Stimulated activated CD4-positive, alpha-beta T cell treated with anti-CD3 and anti-CD28 coated beads, Interleukin-4, amount 100 ng/mL, for 1 hour (primary cell): ENCODE data around the gene C6orf89.

Experiments used
- DNase-seq: peaks from one replicate; pipeline ENCODE4 v3.0.0-alpha.2; 2020

C6orf89 gene, protein sequence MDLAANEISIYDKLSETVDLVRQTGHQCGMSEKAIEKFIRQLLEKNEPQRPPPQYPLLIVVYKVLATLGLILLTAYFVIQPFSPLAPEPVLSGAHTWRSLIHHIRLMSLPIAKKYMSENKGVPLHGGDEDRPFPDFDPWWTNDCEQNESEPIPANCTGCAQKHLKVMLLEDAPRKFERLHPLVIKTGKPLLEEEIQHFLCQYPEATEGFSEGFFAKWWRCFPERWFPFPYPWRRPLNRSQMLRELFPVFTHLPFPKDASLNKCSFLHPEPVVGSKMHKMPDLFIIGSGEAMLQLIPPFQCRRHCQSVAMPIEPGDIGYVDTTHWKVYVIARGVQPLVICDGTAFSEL

DNA sequence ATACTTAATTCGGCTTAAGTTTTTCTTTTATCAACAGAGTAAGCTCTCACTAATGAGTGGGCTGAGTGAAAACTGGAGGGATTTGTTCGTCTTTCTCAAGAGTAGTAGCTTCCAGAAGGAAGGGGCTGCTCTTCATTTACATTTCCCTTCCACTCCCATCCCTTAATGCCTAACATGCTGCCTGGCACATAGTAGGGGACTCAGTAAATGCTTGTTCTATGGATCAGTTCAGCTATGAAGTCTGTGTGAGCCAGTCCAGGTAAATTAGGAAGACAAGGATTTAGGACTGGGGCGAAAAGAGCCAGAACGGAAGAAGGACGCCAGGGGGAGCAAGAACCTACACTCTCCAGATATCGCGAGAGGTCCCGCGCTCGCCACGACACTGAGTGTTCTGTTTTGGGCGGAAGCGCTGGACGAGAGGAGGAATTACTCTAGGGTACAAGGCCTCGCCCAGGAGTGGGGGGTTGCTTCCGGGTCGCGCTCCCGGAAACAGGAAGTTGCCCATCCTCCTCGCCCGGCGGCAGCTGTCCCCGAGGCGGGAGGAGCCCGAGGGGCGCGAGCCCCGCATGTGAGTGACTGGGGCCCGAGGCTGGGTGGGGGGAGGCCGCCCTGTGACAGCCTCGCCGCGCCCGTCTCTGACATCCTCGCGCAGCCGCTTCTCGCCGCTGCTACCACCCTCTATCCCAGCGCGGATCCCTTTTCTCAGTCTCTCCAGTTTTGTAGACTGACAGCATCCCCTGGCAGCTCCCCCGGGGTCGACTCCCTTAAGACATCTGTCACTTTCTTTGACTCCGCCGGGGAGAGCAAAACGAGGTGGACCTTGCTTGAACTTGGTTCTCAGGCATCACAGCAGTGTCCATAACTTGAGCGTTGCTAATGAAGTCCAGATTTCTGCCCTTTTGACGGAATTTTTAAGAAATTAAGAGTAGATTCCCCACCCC is at the start of gene C6orf89:
Gene C6orf89, plus strand, starts transcription at position 492 of the 941 bp plus-strand sequence. CDS start 13,493 bp downstream, outside the sequence.
- DNase-seq = peak; percentile 96

DNA sequence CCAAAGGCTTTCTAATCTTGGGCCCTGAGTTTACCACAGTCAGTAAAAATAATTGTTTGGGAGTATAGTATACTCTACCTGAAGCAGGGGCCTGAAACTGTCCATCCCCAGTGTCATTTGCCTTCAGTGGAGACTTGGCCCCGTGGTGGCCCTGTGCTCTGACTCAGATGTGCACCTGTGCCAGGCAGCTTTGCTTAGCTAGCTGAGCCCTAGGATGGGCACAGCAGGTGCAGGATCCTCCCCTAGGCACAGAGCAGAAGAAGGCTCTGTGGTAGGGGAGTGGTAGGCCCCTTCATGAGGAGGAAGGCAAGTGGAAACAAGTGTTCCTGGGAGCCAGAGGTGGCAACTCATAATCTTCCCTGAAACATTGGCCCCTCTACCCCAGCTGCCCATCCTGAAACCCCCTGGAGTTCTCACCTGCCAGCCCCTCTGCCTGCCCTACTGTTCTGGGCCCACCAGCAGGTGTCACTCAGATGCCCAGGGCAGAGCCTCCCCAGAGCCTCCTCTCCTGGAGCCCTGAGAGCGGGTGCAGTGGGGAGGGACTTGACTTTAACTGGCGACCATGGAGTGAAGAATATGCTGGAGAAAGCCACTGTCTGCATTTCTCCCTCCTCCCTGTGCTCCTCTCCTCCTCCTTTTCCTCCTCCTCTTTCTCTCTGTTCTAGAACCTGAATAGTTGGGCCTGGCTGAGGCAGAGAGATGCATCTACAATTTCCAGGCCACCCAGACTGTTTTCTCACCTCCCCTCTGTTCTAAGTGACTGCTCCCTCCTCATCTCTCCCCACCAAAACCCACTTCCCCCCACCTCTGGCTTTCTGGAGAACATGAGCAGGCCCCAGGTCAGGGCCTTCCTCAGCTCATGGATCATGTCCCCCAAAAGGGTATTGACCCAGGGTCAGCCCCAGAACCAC is 49.4 kb upstream of the C6orf89 start:
- DNase-seq = no peak

DNA sequence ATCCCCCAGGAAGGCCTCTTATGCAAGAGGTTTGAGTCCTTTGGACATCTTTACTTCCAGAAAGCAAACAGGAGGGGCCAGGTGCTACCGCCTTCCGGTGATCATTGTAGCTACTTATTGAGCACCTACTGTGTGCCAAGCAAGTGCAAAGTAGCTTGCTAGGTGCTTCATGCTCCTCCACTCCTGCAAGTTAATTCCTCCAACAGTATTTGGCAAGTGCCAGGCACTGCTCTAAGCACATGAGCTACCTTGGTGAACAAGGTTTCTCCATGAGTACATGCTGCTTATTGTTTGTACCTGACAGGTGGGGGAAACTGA is 48.8 kb upstream of the C6orf89 start:
- no peak for DNase-seq

DNA sequence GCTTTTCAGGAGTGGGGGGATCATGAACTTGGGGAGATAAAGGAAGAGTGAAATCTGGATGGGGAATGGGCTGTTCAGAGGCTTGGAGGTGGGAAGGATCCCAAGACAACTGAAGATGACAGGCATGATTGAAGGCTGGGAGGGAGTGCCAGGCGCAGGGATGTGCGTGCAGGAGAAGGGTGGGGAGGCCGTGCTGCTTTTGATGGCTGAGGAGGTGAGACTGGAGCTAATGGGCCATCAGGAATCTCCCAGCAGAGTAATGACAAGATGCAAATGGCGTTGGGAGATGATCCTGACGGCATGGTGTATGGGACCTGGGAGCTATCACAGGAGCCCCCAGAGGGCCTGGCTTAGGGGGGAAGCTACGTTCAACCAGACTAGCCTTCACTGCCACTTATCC is 48.1 kb upstream of the C6orf89 start:
- DNase-seq = no peak

DNA sequence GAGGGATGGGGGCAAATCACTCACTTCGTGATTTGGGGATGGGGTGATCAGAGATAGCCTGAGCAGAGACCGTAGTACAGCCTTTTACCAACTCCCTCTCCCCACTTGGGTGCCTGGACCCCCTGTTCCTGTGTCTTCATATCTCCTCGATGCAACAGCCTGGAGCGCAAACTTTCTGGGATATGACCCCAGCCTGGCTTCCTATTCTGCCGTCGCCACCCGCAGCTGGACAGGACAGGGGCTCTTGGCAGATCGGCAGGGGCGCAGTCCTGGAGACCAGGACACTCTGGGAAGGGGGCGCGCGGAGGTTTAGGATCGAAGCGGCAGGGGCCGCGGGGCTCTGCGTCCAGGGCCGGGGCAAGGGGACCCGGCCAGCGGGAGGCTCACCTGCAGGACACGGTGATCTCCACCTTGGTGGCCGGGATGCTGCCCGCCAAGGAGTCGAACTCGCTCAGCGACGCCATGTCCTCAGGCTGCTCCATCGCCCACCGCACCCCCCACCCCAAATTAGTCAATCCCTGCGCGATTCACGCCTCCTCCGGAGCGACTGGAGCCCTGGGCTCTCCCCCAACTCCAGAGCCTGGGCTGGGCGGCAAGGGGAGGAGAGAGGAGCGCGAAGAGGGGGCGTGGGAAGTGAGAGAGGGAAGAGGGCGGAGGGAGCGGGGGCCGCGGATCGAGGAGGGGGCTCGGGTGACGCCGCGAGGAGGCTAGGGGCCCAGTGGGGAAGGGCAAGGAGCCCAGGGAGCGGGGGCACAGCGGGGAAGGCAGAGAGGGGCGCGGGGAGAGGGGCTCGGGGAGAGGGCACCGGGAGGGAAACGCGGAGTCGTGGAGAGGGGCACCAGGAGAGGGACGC is 46.6 kb upstream of the C6orf89 start, which contains the start of gene CPNE5:
Gene CPNE5, minus strand, starts transcription at position 549 of the 853 bp plus-strand sequence. Its CDS starts 67 bp downstream, at position 482.
- peak; percentile 17 for DNase-seq

DNA sequence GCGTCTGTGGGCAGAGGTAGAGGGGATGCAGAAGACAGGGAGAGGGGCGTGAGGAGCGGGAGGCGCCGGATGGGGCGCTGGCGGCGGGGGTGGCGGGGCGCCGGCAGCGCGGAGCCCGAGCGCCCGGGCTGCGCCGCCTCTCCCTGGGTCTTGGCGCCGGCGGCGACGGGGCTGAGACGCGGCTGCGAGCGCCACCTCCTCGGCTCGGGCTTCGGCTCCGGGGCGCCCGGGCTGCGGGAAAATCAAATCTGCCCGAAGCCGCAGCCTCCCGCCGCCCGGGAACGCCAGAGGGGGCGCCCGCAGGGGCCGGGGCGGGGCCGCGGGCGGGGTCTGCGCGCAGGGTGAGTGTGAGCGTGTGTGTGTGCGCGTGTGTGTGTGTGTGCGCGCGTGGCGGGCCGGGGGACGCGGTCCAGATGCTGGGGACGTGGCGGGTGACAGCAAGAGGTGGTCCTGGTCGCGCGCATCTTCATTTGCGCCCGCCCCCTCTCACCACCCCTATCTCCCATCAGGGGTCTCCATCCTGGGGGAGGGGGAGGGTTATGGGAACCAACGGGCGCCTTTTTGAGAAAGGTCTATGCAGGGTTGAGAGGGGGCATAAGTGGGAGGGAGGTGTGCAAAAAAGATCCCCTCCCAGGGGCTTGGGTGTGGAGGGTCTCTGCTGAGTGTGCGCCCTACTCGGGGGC is 45.9 kb upstream of the C6orf89 start:
- DNase-seq = peak; percentile 52

DNA sequence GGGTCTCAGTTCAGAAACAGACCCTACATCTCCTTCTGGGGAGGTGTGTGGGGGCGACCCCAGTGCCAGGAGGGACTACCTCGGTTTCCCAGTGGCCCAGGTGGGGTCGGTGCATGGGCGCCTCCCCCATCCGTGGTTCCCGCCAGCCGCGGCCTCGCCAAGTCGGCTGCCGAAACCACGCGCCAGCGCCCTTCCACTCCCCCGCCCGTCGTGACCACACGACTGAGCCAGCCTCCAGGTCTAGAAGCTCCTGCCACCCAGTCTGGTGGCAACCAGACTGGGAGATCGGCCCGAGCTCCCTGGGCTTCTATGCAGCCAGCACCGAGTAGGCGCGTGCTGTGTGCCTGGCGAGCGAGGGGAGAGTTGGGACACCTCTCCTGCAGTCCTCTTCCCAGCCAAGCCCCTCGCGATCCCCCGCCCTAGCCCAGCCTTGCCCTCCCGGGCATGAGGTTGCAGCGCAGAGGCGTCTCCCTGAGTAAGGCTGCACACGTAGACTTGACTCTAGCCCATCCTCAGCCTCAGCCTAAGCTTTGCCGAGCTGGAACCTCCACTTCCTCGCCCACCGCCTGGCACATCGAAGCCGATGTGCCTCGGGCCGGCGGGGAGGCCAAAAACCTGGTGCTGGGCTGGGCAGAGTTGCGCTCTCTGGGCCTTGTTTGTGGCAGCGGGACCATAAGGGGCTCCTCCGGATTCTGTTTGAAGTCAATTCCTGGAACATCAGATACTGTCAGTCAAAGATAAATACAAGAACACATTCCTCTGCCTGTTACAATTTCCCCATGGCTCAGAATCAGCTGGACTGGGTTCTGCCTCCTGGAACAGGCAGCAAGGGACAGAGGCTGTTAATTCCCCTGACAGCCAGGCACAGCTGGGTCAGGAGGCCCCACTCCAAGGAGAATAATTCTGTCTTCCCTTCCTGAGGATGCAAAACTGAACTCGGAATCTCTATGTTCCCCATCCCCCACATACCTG is 45.0 kb upstream of the C6orf89 start:
- peak; percentile 25 for DNase-seq

DNA sequence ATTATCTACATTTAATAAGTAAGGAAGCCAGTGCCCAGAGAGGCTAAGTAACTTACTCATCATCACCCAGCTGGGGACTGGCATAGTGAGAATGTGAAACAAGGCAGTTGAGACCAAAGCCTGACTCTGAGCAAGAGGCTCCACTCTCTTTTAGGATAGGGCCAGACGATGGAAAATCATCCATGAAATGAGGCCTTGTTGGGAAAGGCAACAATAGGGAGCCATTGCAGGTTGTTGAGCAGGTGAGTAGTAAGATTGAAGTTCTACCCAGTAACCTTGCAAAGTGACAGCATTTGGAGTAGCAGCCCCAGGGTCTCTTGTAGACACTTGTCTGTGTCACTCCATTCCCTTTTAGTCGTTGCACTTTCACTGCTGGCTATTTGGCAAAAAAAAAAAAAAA is 44.0 kb upstream of the C6orf89 start:
- no peak for DNase-seq

DNA sequence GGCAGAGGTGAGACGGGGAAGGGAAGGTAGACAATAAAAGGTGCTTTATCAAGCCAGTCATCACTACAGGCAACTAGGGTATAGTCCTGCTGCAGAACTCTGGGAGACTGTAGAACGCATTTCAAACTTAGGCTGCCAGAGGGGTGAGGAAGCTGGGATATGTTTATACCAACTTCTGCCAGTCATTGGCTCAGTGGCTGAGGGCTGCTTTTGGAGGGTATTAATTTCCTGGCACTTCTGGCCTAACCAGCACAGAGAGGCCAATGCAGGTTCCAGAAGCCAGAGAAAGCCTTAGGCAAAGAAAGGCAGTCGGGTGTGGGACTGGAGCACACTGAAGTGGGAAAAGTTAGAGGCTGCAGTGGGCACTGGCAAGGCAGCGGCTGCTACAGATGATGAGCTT is 42.6 kb upstream of the C6orf89 start:
- no peak for DNase-seq

DNA sequence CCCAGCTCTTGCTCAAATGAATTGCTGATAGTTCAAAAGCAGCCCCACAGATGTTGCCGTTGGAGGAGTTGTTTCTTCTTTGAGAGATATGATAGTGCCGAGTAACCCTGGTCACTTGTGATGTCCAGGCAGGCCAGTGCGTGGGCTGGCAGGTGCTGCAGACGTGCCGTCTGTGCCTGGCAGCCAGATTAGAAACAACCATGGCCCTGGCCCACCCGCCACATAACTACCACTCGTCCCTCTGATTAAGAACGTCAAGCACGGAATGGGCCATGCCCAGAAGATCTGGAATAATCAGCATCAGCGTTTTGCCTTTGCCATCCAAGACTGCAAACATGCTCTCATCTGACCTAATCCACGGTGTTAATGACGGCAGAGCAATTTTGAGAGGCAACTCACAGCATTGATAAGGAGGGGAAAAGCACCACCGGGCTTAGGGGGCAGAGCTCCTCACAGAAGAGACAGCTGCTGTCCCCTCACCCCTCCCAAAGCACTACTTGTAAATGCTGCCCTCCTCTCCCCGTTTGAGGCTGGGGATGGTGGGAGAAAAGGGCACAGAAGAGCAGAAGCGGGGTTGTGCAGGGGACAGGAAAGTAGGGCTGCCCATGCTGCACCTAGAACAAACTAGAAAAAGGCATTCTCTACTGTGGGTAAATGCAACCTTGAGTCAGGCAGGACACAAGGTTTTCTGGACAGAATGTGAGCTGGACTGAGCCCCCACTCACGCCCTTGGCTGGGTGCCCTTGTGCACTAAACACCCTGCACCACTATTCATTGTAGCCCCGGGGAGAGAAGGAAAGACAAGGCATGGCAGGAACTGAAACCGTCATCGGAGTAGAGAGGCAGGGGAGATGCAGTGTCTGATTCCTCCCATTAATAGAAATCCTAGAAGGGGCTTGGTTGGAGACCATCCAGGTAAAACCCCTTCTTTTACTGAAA is 41.3 kb upstream of the C6orf89 start:
- no peak for DNase-seq

DNA sequence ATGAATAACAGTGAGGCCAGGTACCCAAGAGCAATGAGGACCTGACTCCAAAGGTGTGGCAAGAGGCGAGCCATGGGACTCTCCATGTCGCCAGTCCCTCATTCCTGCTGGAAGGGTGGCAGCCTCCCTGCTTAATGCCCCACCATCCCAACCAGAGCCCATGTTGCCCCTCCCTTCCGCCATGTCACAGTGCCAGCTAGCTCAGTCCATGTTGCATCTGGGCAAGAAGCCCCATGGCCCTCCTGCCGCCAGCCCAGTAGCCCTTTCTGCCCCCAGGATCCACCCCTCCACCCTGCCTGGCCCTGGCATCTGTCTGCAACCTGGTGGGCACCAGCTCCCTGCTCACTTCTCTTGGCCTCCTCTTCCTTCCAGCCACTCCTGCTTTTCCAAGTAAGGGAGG is 40.5 kb upstream of the C6orf89 start:
- no peak for DNase-seq

DNA sequence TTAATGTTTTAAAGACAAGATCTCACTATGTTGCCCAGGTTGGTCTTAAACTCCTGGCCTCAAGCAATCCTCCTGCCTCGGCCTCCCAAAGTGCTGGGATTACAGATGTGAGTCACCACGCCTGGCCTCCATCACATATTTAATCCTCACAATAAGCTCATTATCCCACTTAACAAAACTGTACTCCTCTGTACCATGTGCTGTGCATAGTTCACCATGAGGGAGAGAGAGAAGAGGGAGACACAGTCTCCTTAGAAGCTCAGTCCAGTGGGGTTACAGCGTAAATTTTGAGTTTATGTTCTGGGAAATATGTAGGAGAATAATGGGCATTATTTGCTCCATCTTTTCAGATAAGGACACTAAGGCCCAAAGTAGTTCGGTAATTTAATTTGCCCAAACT is 38.6 kb upstream of the C6orf89 start:
- no peak for DNase-seq

DNA sequence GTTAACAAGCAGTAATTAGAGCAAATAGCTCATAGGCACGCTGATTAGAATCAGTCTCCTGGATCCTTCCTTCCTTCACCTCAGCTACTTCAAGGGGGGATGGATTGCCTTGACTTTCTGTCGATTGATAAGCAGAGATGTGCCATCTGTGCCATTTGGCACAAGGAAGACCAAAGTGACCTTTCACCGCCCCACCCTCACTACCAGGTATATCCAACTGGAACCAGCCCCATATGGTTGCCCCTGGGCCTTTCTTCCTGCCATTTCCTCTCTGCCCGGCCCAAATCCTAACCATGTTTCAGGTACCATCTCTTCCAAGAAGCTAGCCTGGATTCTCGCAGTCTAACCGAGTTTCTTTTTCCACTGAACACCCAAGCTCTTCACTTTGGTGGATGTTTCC is 37.8 kb upstream of the C6orf89 start:
- no peak for DNase-seq

DNA sequence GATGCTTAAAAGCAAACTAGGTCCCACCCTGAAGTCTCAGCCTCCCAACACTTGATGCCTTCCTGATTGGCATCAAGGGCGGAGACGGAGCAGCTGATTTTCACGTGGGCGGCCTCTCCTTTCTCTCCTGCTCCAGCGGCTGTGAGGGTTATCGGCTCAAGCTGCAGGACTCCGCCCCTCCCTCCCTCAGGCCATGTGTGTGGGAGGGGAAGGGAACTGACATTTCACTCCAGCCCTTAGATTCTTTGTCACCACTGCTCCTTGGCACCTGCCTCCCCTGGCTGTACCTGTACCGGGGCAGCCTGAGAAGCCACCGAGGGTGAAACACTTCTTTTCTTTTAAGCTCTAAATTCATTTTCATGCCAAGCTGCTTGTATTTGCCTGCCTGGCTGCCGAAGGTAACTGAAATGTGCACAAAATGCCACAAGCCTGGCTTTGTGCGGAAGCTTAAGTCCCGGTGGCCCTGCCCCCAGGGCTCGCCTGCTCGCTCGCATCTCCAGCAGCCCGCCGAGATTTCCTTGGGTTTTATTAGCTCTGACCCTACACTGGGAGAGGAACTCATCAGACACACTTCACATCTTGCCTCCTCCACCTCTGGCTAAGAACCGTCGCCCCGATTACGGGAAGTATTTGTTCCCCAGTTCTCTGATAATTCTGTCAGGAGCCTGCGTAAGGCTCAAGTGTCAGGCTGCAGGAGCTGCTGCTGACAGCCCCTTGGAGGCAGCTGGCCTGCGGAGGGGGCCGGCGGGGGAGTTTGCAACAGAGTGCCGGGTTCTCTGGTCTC is 36.9 kb upstream of the C6orf89 start:
- no peak for DNase-seq

DNA sequence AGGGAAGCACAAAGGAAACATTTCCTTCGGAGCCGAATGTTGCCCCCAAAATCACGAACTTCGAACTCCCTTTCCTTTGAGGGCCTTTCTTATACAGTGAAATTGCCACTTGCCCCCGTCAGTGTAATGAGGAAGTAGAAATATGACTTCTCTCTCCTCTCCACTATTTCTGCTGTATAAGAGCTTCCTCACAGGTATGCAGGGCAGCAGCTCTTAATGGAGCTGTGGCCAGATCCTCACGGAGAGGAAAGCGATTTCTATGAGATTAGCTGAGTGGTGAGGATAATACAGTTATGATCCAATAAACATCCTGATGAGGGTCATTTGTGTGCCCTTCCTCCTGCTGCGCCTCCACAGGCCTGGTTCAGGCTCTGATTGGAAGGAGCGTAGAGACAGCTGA is 35.7 kb upstream of the C6orf89 start:
- DNase-seq = no peak

DNA sequence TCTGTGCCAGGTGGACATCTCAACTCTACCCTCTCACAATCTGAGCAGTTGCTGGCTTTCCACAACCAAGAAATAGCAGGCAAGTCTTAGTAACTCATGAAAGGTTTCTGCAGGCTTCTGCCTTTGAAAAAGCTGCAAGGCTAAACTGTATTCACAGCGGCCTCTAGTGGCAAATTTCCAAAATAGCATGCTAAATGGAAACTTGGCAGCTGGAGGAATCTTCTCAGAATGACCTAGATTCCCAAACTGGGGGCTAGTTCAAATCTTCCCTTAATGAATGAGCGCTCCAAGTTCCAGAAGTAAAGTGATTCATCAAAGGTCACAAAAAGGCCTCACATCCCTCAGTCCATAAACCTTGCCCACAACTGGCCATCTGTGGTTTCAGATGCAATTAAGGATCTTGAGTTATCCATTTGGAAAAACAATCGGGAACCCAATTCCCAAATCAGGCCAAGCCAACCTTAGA is 34.6 kb upstream of the C6orf89 start:
- no peak for DNase-seq

DNA sequence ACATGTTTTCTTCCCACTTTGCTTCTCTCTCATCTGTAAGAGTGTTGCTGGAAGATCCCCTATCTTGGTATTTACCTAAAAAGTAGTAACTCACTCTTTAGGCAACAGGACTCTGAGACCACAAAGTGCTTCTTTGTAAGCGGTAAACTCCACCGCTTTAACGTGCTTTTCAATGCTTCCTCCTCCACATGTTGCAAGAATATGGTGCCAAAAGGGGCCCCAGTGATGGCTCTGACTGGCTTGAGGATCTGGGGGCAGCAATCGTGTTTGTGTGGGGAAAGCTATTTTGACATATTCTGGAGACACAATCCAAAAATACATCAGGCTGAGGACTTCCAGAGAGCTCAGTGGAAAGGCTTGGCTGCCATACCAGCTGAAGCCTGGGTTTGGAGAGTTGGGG is 34.1 kb upstream of the C6orf89 start:
- no peak for DNase-seq
